Osteocyte (in vitro differentiated cells): Measurements from ENCODE around the gene TFRC. TPM values are rescaled to one million over a fixed set of nuclear protein-coding genes. Genes with fewer than 3 reads are reported as not detected.

Experiments used
- DNase-seq: peaks from one replicate; pipeline ENCODE4 v3.0.0; 2021; ENCODE audit warnings: mixed read lengths; ENCODE audit not compliant: unreplicated experiment; ENCODE audit errors: extremely low spot score
- H3K27ac Mint-ChIP-seq: one replicate; pipeline ENCODE4 v1.8.0; 2021; ENCODE audit warnings: mild to moderate bottlenecking, mixed read lengths; ENCODE audit not compliant: unreplicated experiment
- H3K27me3 Mint-ChIP-seq: one replicate; pipeline ENCODE4 v1.8.0; 2021; ENCODE audit warnings: mixed read lengths; ENCODE audit not compliant: unreplicated experiment
- H3K36me3 Mint-ChIP-seq: one replicate; pipeline ENCODE4 v1.8.0; 2021; ENCODE audit warnings: mixed read lengths; ENCODE audit not compliant: unreplicated experiment
- H3K4me1 Mint-ChIP-seq: one replicate; pipeline ENCODE4 v1.8.0; 2021; ENCODE audit warnings: mixed read lengths; ENCODE audit not compliant: unreplicated experiment
- H3K4me3 Mint-ChIP-seq: one replicate; pipeline ENCODE4 v1.8.0; 2021; ENCODE audit warnings: mild to moderate bottlenecking, moderate library complexity, mixed read lengths; ENCODE audit not compliant: unreplicated experiment
- H3K9me3 Mint-ChIP-seq: one replicate; pipeline ENCODE4 v1.8.0; 2021; ENCODE audit warnings: mixed read lengths; ENCODE audit not compliant: unreplicated experiment
- CTCF ChIP-seq: fragments of 200-600 bp; sonication (generic); IDR thresholded peaks from 2 replicates; pipeline ENCODE4 v1.5.0; 2021; ENCODE audit warnings: antibody characterized with exemption, mild to moderate bottlenecking, moderate library complexity
- total RNA-seq: library from RNA; stranded (reverse); gene quantifications from 2 replicates; pipeline ENCODE4 v1.2.1, GENCODE V29; 2021

Gene TFRC
- total RNA-seq, 1 donor from 2014 or later, result 84.6 TPM

GRCh38 chr3:196122688-196123046 is 40.8 kb upstream of the TFRC start:
- H3K36me3 Mint-ChIP-seq, result no peaks in the 10 kb centered on the region
- no peak for DNase-seq
- TF ChIP-seq CTCF, result no peak
- peaks cover 8% of the 10 kb centered on the region for H3K27me3 Mint-ChIP-seq
- H3K4me3 Mint-ChIP-seq, result no peak overlapping the region
- H3K4me1 Mint-ChIP-seq, result no peaks in the 10 kb centered on the region
- no peak overlapping the region for H3K27ac Mint-ChIP-seq
- H3K9me3 Mint-ChIP-seq, result no peaks in the 10 kb centered on the region

GRCh38 chr3:196122021-196122687 is 40.3 kb upstream of the TFRC start:
- no peak overlapping the region for H3K4me3 Mint-ChIP-seq

GRCh38 chr3:196121066-196121465 is 39.2 kb upstream of the TFRC start:
- H3K36me3 Mint-ChIP-seq, result no peaks in the 10 kb centered on the region
- no peak for DNase-seq
- no peaks in the 10 kb centered on the region for H3K4me1 Mint-ChIP-seq
- H3K27me3 Mint-ChIP-seq, result peaks cover 8% of the 10 kb centered on the region
- no peak overlapping the region for H3K4me3 Mint-ChIP-seq
- TF ChIP-seq CTCF, result no peak
- H3K9me3 Mint-ChIP-seq, result no peaks in the 10 kb centered on the region
- H3K27ac Mint-ChIP-seq, result no peak overlapping the region

More at GRCh38 chr3:196122021-196122687, 40.3 kb upstream of the TFRC start:
- Mint-ChIP-seq H3K4me1 (no peaks in the 10 kb centered on the region), H3K36me3 (no peaks in the 10 kb centered on the region), H3K9me3 (no peaks in the 10 kb centered on the region), H3K27me3 (peaks cover 8% of the 10 kb centered on the region), H3K27ac (no peak overlapping the region)
- no peak for TF ChIP-seq CTCF
- no peak for DNase-seq

- Mint-ChIP-seq H3K4me3 (no peak overlapping the region), H3K27ac (no peak overlapping the region), H3K9me3 (no peaks in the 10 kb centered on the region), H3K27me3 (peaks cover 8% of the 10 kb centered on the region), H3K4me1 (no peaks in the 10 kb centered on the region), H3K36me3 (no peaks in the 10 kb centered on the region)
- TF ChIP-seq CTCF, result no peak
- DNase-seq, result no peak
Measured at GRCh38 chr3:196120291-196120951, 38.5 kb upstream of the TFRC start.

- no peak for TF ChIP-seq CTCF
- no peak overlapping the region for H3K4me3 Mint-ChIP-seq
- H3K9me3 Mint-ChIP-seq, result no peaks in the 10 kb centered on the region
- no peak for DNase-seq
- no peaks in the 10 kb centered on the region for H3K4me1 Mint-ChIP-seq
- peaks cover 8% of the 10 kb centered on the region for H3K27me3 Mint-ChIP-seq
- H3K27ac Mint-ChIP-seq, result no peak overlapping the region
- H3K36me3 Mint-ChIP-seq, result no peaks in the 10 kb centered on the region
Measured at GRCh38 chr3:196117809-196118208, 35.9 kb upstream of the TFRC start.
